ENCODE data around the gene NUP153.

DNA sequence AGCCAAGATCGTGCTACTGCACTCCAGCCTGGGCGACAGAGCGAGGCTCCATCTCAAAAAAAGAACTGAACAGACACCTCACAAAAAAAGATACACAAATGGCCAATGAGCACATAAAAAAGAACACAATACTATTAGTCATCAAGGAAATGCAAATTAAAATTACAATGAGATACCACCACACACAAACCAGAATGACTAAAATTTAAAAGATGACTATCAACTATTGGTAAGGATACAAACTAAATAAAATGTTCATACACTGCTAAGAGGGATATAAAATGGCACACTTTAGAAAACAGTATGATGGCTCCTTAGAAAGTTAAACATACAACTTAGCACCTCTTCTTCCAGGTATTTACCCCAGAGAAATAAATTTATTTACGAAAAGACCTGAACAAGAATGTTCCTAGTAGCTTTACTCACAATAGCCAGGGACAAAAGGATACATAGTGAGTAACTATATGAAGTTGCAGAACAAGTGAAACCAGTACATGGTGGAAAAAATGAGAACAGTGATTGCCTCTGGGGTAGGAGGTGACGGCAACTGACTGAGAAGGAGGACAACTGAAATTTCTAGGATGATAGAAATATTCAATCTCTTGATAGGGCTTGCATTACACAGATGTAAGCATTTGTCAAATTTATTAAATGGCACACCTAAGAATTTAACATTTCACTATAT is 53.4 kb downstream of the NUP153 start:
- no peak for TF ChIP-seq CTCF (IDR thresholded peaks at IDR 0.05; ENCODE audit: low read depth, low read length)
- no peak for TF ChIP-seq MYC (IDR thresholded peaks at IDR 0.05; ENCODE audit: low read depth, low read length)
- no peak for TF ChIP-seq POLR2A (IDR thresholded peaks at IDR 0.05; ENCODE audit: extremely low read depth, insufficient read length)

All from NB4 (cell line).